Right atrium auricular region (tissue), 2 donors: Measurements from ENCODE around the gene CTBP1. TPM values are rescaled to one million over a fixed set of nuclear protein-coding genes. Genes with fewer than 3 reads are reported as not detected.

Experiments
- DNase-seq: peaks from one replicate; pipeline ENCODE4 v3.0.0-alpha.2; 2019; ENCODE audit warnings: low spot score
- H3K27ac ChIP-seq, 2 donors: fragments of 200-600 bp; sonication (generic); 1 replicate in 1 of 2; 2 replicates in 1 of 2; pipeline ENCODE4 v1.5.1; 2016 to 2019
- H3K27me3 ChIP-seq, 2 donors: fragments of 200-600 bp; sonication (generic); one replicate each; pipeline versions ENCODE4 v1.5.1 to v1.6.0; 2017 to 2019
- H3K36me3 ChIP-seq: fragments of 200-600 bp; sonication (generic); one replicate; pipeline ENCODE4 v1.5.1; 2016
- H3K4me1 ChIP-seq, 2 donors: fragments of 200-600 bp; sonication (generic); one replicate each; pipeline versions ENCODE4 v1.5.1 to v1.6.0; 2017 to 2019
- H3K4me3 ChIP-seq, 2 donors: fragments of 200-600 bp; sonication (generic); 1 replicate in 1 of 2; 2 replicates in 1 of 2; pipeline ENCODE4 v1.5.1; 2017 to 2019; ENCODE audit warnings: mild to moderate bottlenecking in 1 of 2, moderate library complexity in 1 of 2
- H3K9me3 ChIP-seq, 2 donors: fragments of 200-600 bp; sonication (generic); one replicate each; pipeline ENCODE4 v1.5.1; 2019
- CTCF ChIP-seq, 2 donors: fragments of 200-600 bp; sonication (generic); IDR thresholded peaks; one replicate each; pipeline ENCODE4 v1.5.1; 2019; ENCODE audit warnings: antibody characterized with exemption in 2 of 2
- total RNA-seq, 2 donors: library from RNA; depleted of rRNA; stranded (reverse); fragments of >200 nt; gene quantifications; one replicate each; pipeline ENCODE4 v1.1.0, GENCODE V29; 2016

Gene CTBP1
- total RNA-seq, 2 donors from 2014 or later = 104 to 140 TPM

DNA sequence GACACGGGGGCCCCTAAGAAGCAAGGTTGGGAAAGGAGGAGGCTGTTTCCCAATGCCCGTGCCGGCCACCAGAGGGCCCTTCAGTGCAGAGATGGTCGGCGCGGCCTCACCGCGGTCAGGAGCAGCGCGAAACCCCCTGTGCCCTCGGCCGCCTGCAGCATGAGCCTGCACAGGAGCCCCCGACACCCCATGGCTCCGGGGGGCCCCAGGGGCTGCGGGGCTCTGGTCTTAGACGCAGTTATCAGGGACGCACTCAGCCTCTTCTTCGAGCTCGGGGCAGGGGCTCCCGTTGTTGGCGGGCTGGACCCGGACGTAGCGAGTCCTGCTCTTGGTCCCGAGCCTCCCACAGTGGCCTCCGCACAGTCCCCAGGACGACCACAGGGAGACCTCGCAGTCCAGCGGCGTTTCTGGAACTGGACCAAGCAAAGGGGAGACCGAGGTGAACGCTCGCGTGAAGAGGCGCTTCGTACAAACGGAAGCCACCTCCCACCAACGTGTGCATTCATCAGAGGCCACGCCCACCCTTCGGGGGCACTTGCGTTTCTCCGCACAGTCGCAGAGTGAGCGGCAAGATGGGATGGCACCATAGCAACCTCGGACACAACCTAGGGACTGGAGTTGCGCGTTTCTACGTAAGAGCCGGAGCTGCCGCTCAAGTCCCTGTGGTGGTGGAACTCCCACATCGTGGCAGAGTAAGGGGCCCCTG is 81.5 kb downstream of the CTBP1 start:
- no peaks in the 10 kb centered on the region for H3K36me3 ChIP-seq
- peak overlapping the region in 1 of 2 donors; percentile 52 for H3K27ac ChIP-seq
- H3K4me1 ChIP-seq = peaks cover 0 to 36% of the 10 kb centered on the region in 2 donors
- H3K9me3 ChIP-seq = no peaks in the 10 kb centered on the region
- DNase-seq = peak; percentile 86
- peak overlapping the region; percentile 46 to 58 for H3K4me3 ChIP-seq
- TF ChIP-seq CTCF (IDR thresholded peaks at IDR 0.05) = peak; percentile 89 to 96
- peaks cover 5 to 11% of the 10 kb centered on the region in 2 donors for H3K27me3 ChIP-seq

DNA sequence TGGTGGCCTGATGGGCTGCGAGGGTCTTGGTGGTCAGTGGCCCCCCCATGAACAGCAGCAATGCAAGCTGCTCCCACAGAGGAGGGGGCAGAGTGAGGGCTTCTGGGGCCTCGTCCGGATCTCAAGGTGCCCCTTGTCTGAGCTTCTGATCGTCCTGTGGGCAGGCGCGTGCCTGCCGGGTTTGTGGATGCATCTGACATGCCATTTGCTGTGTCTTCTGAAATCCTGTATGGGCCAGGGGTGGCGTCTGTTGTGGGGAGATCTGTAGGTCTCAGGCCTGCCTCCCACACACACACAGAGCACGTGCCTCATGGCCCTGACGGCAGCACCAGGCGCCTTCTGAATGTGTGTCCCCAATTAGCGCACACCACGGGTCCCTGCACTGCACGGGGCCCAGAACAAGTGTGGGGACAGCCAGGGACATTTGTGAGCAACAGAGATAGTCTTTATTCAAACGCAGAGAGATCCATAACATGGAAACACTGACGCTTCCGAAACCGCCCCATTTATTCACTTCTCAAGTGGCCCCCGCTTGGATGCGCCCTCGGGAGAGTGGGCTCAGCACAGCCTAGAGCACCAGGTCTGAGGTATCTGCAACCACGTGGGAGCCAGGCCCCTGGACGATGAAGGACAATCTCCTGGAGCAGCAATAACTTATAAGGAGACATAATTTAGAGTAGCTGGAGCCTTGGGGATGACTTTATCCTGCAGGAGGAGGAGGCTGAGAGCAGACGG is 82.3 kb downstream of the CTBP1 start:
- Histone ChIP-seq H3K27ac (no peak overlapping the region), H3K4me1 (peaks cover 0 to 29% of the 10 kb centered on the region in 2 donors), H3K4me3 (peak overlapping the region in 1 of 2 donors; percentile 58)

GRCh38 chr4:1164956-1165545 is 83.9 kb downstream of the CTBP1 start:
- H3K4me3 ChIP-seq = no peak overlapping the region
- H3K27ac ChIP-seq = no peak overlapping the region
- H3K9me3 ChIP-seq = no peaks in the 10 kb centered on the region
- no peak for TF ChIP-seq CTCF (IDR thresholded peaks at IDR 0.05)
- H3K4me1 ChIP-seq = peaks cover 0 to 16% of the 10 kb centered on the region in 2 donors
- no peak for DNase-seq
- no peaks in the 10 kb centered on the region for H3K36me3 ChIP-seq
- H3K27me3 ChIP-seq = no peaks in the 10 kb centered on the region

More for the DNA sequence above, 82.3 kb downstream of the CTBP1 start:
- no peak for TF ChIP-seq CTCF (IDR thresholded peaks at IDR 0.05)
- H3K9me3 ChIP-seq = no peaks in the 10 kb centered on the region
- H3K27me3 ChIP-seq = peaks cover 4 to 6% of the 10 kb centered on the region in 2 donors
- H3K36me3 ChIP-seq = no peaks in the 10 kb centered on the region
- no peak for DNase-seq

GRCh38 chr4:1164444-1164843 is 84.5 kb downstream of the CTBP1 start:
- DNase-seq = no peak
- Histone ChIP-seq H3K4me3 (no peak overlapping the region), H3K4me1 (peaks cover 0 to 16% of the 10 kb centered on the region in 2 donors), H3K27me3 (no peaks in the 10 kb centered on the region), H3K36me3 (no peaks in the 10 kb centered on the region), H3K9me3 (no peaks in the 10 kb centered on the region), H3K27ac (no peak overlapping the region)
- no peak for TF ChIP-seq CTCF (IDR thresholded peaks at IDR 0.05)

DNA sequence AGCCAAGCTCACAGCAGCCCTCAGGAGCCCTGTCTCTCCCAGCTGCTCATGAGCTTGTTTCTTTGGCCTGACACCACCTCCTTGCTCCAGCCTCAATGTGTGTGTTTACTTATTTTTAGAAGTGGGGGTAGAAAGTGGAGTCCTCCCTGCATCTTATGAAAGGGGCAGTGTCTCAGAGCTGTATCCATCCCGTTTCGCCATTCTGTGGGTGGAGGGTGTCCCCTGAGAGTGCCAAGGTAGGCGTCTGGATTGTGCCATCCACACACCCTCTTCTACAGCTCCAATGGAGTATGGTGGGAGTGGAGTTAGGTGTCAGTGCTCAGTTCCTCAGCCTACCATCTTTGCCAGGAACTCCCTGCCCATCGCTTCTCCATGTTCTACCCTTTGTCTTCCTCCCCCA is 84.9 kb downstream of the CTBP1 start:
- no peak for TF ChIP-seq CTCF (IDR thresholded peaks at IDR 0.05)
- H3K36me3 ChIP-seq = no peaks in the 10 kb centered on the region
- no peak for DNase-seq
- H3K4me1 ChIP-seq = peaks cover 0 to 16% of the 10 kb centered on the region in 2 donors
- no peak overlapping the region for H3K4me3 ChIP-seq
- H3K27ac ChIP-seq = no peak overlapping the region
- no peaks in the 10 kb centered on the region for H3K9me3 ChIP-seq
- H3K27me3 ChIP-seq = no peaks in the 10 kb centered on the region

Other genes with a start within 250 kb of the CTBP1 start
- 10 to 100 TPM; 30.3 to 47.1 TPM for gene FGFRL1, start 237.5 kb downstream of the CTBP1 start, total RNA-seq
- gene RNF212, start 135.6 kb downstream of the CTBP1 start, total RNA-seq = 1 to 10 TPM; 1.9 TPM
- gene SPON2, start 76.5 kb downstream of the CTBP1 start, total RNA-seq = 10 to 100 TPM; 13.0 to 20.8 TPM
- 10 to 100 TPM; 46.0 to 51.7 TPM for gene MAEA, start 40.8 kb upstream of the CTBP1 start, total RNA-seq
- gene UVSSA, start 98.1 kb upstream of the CTBP1 start, total RNA-seq = 1 to 10 TPM; 4.4 to 7.5 TPM
- gene NKX1-1, start 157.3 kb upstream of the CTBP1 start, total RNA-seq = not detected